Measurements from ENCODE around the gene AMPD2.
A peak's percentile ranks its signal among the peaks of the same experiment; 100 is the strongest.

Gene AMPD2

DNA sequence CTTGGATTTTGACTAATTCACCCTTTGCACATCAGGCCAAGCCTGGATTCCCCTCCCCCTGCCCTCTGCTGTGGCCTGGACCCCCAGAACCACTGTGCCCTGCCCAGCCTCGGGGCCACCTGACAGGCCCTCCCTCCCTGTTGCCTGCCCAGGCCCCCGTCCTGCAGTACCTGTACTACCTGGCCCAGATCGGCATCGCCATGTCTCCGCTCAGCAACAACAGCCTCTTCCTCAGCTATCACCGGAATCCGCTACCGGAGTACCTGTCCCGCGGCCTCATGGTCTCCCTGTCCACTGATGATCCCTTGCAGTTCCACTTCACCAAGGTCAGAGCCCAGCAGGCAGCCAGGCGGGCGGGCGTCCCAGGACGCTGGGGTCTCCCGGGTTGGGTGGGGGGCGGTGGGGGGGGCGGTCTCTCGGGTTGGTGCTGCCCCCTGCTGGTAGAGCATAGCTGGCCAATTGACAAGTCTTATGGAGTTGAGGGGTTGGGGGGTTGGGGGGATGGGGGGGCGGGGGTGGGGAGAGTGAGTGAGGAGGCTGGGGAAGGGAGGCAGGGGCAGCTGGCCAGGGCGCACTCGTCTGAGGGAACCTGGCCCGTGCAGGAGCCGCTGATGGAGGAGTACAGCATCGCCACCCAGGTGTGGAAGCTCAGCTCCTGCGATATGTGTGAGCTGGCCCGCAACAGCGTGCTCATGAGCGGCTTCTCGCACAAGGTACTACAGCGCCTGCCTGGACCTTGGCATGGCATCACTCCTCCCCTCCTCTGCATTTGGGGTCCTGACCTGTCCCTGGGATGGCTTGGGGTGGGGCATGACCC is 10.7 kb downstream of the AMPD2 start:
- DNase-seq, result peak; percentile 59
- Histone ChIP-seq H3K27ac (no peak overlapping the region), H3K4me3 (ENCODE audit: low read depth, low read length) (no peak overlapping the region), H3K36me3 (peaks cover 64% of the 10 kb centered on the region), H3K27me3 (ENCODE audit: insufficient read depth, low read depth, severe bottlenecking) (no peaks in the 10 kb centered on the region), H3K9me3 (ENCODE audit: severe bottlenecking) (no peaks in the 10 kb centered on the region)
- TF ChIP-seq, protein P1, sequence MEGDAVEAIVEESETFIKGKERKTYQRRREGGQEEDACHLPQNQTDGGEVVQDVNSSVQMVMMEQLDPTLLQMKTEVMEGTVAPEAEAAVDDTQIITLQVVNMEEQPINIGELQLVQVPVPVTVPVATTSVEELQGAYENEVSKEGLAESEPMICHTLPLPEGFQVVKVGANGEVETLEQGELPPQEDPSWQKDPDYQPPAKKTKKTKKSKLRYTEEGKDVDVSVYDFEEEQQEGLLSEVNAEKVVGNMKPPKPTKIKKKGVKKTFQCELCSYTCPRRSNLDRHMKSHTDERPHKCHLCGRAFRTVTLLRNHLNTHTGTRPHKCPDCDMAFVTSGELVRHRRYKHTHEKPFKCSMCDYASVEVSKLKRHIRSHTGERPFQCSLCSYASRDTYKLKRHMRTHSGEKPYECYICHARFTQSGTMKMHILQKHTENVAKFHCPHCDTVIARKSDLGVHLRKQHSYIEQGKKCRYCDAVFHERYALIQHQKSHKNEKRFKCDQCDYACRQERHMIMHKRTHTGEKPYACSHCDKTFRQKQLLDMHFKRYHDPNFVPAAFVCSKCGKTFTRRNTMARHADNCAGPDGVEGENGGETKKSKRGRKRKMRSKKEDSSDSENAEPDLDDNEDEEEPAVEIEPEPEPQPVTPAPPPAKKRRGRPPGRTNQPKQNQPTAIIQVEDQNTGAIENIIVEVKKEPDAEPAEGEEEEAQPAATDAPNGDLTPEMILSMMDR (IDR thresholded peaks at IDR 0.05; ENCODE audit: low read depth, low read length), result peak; percentile 33

DNA sequence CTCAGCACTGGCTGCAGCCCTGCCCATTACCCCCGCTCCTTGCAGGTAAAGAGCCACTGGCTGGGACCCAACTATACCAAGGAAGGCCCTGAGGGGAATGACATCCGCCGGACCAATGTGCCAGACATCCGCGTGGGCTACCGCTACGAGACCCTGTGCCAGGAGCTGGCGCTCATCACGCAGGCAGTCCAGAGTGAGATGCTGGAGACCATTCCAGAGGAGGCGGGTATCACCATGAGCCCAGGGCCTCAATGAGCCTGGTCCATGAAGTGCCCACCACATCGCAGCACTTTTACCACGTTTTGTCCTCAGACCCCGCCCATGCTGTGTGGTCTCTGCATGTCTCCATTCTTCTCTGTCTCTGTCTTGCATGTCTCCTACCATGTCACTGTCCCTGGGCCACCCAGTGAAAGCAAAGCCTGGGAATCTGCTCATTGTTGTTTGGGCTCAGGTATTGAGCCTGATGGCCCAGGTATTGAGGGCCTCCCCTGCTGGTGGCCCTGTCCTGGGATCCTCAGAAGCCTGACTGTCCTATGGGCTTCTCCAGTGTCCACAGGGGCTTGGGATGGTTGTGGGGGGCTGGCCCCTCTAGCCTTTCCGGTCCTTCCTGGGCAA is 11.4 kb downstream of the AMPD2 start:
- no peak overlapping the region; the same call in 1 of the 2 replicates for H3K27ac ChIP-seq
- DNase-seq, result no peak
- H3K4me3 ChIP-seq (ENCODE audit: low read depth, low read length), result no peak overlapping the region
- TF ChIP-seq, protein P1 (IDR thresholded peaks at IDR 0.05; ENCODE audit: low read depth, low read length), result no peak
- no peaks in the 10 kb centered on the region for H3K9me3 ChIP-seq (ENCODE audit: severe bottlenecking)
- no peaks in the 10 kb centered on the region for H3K27me3 ChIP-seq (ENCODE audit: insufficient read depth, low read depth, severe bottlenecking)
- peaks cover 58% of the 10 kb centered on the region for H3K36me3 ChIP-seq

DNA sequence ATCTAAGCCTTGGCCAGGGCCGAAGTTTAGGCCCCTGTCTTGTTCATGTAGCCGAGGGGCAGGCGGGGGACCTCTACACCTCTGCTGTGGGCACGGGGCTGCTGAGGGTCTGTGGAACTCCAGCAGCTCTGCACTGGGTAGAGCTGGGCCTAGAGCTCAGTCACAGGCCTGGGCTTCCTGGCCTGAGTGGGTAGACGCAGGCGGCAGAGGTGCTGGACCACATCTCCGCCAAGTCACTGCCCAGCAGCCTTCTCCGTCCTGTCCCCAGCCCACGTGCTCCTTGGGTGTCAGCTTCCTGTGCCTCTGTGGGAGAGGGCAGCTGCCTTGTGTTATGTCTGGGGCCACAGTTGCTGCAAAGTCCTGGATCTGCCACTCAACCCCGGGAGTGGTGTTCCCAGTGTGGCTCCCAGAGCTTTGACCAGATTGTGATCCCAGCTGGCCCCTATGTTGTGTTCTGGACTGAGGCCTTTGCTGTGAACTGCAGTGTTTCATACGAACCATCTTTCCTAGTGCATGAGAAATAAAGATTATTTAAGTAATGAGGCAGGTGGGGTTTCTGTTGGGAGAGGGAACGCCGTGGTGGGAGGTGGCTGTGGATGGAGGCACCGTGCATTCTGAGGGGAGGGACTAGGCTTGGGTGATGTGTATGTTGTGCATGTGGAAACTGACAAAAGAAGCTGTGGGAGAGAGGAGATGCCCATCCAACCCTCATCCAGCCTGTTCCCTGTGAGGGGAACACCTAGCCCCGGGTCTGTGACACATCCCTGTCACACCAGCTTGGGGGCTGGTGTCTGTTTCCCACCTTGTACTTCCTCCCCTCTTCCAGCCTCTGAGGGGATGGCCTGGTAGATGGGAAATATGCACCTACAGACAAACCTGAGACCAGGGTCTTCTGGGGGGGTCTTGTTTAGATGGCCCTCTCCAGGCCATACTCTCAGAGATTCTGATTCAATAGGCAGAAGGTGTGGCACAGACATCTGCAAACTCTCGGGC is 12.2 kb downstream of the AMPD2 start:
- H3K9me3 ChIP-seq (ENCODE audit: severe bottlenecking), result no peaks in the 10 kb centered on the region
- peaks cover 50% of the 10 kb centered on the region for H3K36me3 ChIP-seq
- H3K4me3 ChIP-seq (ENCODE audit: low read depth, low read length), result no peak overlapping the region
- TF ChIP-seq, protein P1 (IDR thresholded peaks at IDR 0.05; ENCODE audit: low read depth, low read length), result no peak
- no peak for DNase-seq
- H3K27me3 ChIP-seq (ENCODE audit: insufficient read depth, low read depth, severe bottlenecking), result no peaks in the 10 kb centered on the region
- peak overlapping the region; percentile 36 for H3K27ac ChIP-seq

DNA sequence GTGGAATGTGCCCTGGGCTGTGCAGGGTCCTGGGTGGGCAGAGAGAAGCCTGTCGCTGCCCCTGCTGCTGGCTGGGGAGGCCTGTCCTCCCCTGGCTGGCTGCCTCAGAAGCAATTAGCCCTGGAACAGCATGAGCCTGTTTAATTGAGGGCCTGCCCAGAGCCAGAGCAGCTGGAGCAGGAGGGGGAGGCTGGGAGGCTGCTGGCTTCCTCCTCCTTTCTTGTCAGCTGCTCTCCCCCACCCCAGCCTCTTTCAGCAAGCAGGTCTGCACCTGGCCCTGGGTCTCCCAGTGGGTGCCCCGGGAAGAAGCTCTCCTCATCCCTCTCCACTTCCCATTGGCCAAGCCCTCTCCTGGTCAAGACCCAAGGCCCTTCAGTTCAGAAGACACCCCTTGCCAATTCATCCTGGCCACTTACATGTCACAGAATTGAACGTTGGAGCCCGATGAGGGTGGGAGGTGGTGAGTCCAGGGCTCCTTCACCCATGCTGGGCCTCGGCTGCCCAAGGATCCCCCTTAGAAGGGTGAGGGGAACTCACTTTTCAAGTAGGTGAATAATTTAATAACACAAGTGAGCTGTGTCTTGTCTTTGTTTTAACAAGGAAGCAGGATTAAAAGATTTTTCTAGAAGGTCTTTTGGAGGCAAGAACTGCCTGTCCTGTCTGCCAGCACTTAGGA is 13.2 kb downstream of the AMPD2 start:
- Histone ChIP-seq H3K27me3 (ENCODE audit: insufficient read depth, low read depth, severe bottlenecking) (no peaks in the 10 kb centered on the region), H3K36me3 (peaks cover 40% of the 10 kb centered on the region), H3K9me3 (ENCODE audit: severe bottlenecking) (no peaks in the 10 kb centered on the region), H3K27ac (peak overlapping the region; percentile 36), H3K4me3 (ENCODE audit: low read depth, low read length) (no peak overlapping the region)
- DNase-seq, result peak; percentile 55
- TF ChIP-seq, protein P1 (IDR thresholded peaks at IDR 0.05; ENCODE audit: low read depth, low read length), result 0 out of 2 replicates have a peak, but pooled peaks have one; percentile 2

DNA sequence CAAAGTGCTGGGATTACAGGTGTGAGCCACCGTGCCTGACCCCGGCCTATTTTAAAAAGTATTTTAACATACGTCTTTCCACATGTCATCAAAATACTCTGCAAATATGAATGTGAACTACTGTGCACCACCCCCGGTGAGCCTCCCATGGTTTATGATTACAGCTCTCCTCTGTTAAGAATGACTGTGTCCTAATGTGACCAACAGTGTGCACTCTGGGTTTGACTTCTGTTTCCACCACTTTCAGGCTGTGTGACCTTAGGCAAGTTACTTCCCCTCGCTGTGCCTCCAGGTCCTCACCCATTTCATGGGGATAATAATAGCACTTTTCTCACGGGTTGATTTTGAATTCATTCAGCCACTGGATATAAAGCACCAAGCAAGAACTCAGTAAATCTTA is 14.7 kb downstream of the AMPD2 start:
- Histone ChIP-seq H3K27me3 (ENCODE audit: insufficient read depth, low read depth, severe bottlenecking) (no peaks in the 10 kb centered on the region), H3K27ac (no peak overlapping the region), H3K9me3 (ENCODE audit: severe bottlenecking) (no peaks in the 10 kb centered on the region), H3K36me3 (peaks cover 25% of the 10 kb centered on the region), H3K4me3 (ENCODE audit: low read depth, low read length) (no peak overlapping the region)
- TF ChIP-seq, protein P1 (IDR thresholded peaks at IDR 0.05; ENCODE audit: low read depth, low read length), result no peak
- no peak for DNase-seq

Measured in WERI-Rb-1 (cell line).